H1 (cell line): ENCODE results near the gene RAB40B. TPM values are rescaled to one million over a fixed set of nuclear protein-coding genes. Genes with fewer than 3 reads are reported as not detected.

ENCODE experiments used
- microRNA-seq, 2 experiments: library from miRNA; unstranded; fragments of <30 nt; microRNA quantifications; one replicate each; pipeline versions ENCODE4 to v1.2.0, GENCODE V29; 2016 to 2020; ENCODE audit warnings: borderline microRNAs expressed in 2 of 2, borderline number of aligned reads in 2 of 2, borderline replicate concordance in 1 of 2
- polyA plus RNA-seq, 7 experiments: library from polyadenylated mRNA; depleted of rRNA in 3 of 7; stranded (reverse) in 5 of 7; unstranded in 2 of 7; fragments of >200 nt in 5 of 7; fragments of 200-250 nt in 2 of 7; gene quantifications; 1 replicate in 5 of 7; 2 replicates in 1 of 7; 4 replicates in 1 of 7; pipeline versions ENCODE4 v1.2.1 to v1.2.3, GENCODE V29; 2011 to 2013; ENCODE audit warnings: missing spikeins in 2 of 7, mixed read lengths in 2 of 7
- small RNA-seq: library from polyadenylated mRNA; stranded (forward); fragments of <200 nt; extraction: miRNeasy Mini kit (QIAGEN cat#:217004); gene quantifications from one replicate; pipeline ENCODE3, GENCODE V24; 2013; ENCODE audit not compliant: insufficient read depth
- total RNA-seq: library from RNA; stranded (reverse); fragmentation: NEBNext Ultra II Directional; extraction: Animal tissue kit (Norgen Biotek cat#: 25700); gene quantifications from 2 replicates; pipeline ENCODE4 v1.2.1, GENCODE V29; 2021

Gene RAB40B
- total and polyA plus RNA-seq, 2 of the 8 experiments (the other 6 are each of a cell fraction or from before 2014, with no cell fraction given): 3.1 to 4.6 TPM

Small RNA genes within 50 kb of the gene (microRNA-seq; reads per million reads assigned to microRNA genes)
- 0 reads per million in 2 experiments for gene MIR4525

Small RNA genes within 50 kb of the gene (small RNA-seq; reads per million reads assigned to genes)
- gene MIR4525: not detected

Other genes starting within 250 kb of the RAB40B start
- 66.7 and 74.6 TPM in 2 replicates for gene CYBC1, start 247.9 kb downstream of the RAB40B start, total RNA-seq
- gene CYBC1, start 247.9 kb downstream of the RAB40B start, polyA plus RNA-seq (2011; rRNA removed): 81.4 and 116 TPM in 2 replicates
- gene NARF, start 240.0 kb downstream of the RAB40B start, total RNA-seq: 87.4 and 97.4 TPM in 2 replicates
- gene NARF, start 240.0 kb downstream of the RAB40B start, polyA plus RNA-seq (2011; rRNA removed): 131 and 161 TPM in 2 replicates
- 64.9 and 66.9 TPM in 2 replicates for gene FOXK2, start 179.0 kb downstream of the RAB40B start, total RNA-seq
- gene FOXK2, start 179.0 kb downstream of the RAB40B start, polyA plus RNA-seq (2011; rRNA removed): 34.7 and 42.3 TPM in 2 replicates
- gene WDR45B, start 50.3 kb downstream of the RAB40B start, total RNA-seq: 82.0 and 88.8 TPM in 2 replicates
- gene WDR45B, start 50.3 kb downstream of the RAB40B start, polyA plus RNA-seq (2011; rRNA removed): 100 and 101 TPM in 2 replicates
- gene FN3KRP, start 18.0 kb upstream of the RAB40B start, total RNA-seq: 21.4 and 23.3 TPM in 2 replicates
- gene FN3KRP, start 18.0 kb upstream of the RAB40B start, polyA plus RNA-seq (2011; rRNA removed): 17.1 and 18.1 TPM in 2 replicates
- gene FN3K, start 36.9 kb upstream of the RAB40B start, total RNA-seq: 13.6 and 14.2 TPM in 2 replicates
- gene FN3K, start 36.9 kb upstream of the RAB40B start, polyA plus RNA-seq (2011; rRNA removed): 0.88 and 2.1 TPM in 2 replicates
- 117 and 118 TPM in 2 replicates for gene TBCD, start 53.4 kb upstream of the RAB40B start, total RNA-seq
- 162 and 214 TPM in 2 replicates for gene TBCD, start 53.4 kb upstream of the RAB40B start, polyA plus RNA-seq (2011; rRNA removed)
- not detected in 2 replicates for gene ZNF750, start 141.3 kb upstream of the RAB40B start, total RNA-seq
- 0.02 TPM in 1 of 2 replicates, not detected in the other for gene ZNF750, start 141.3 kb upstream of the RAB40B start, polyA plus RNA-seq (2011; rRNA removed)